ENCODE results near the gene HLCS.

DNA sequence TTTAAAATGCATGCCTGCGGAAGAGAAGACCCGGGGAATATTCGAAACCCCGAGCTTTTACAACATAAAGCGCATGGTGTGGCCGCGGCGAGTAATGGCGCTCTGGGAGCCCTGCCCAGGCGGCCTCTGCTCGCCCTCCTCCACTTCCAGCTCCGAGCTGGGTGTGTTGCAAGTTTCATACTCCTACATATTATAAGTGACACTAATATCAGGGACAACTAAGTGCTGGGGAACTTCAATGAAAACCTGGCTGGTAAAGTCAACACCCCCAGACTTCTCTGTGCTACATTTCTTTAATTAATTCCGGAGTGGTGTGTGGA lies 255.8 kb downstream of the HLCS start:
- TF ChIP-seq, protein P1, sequence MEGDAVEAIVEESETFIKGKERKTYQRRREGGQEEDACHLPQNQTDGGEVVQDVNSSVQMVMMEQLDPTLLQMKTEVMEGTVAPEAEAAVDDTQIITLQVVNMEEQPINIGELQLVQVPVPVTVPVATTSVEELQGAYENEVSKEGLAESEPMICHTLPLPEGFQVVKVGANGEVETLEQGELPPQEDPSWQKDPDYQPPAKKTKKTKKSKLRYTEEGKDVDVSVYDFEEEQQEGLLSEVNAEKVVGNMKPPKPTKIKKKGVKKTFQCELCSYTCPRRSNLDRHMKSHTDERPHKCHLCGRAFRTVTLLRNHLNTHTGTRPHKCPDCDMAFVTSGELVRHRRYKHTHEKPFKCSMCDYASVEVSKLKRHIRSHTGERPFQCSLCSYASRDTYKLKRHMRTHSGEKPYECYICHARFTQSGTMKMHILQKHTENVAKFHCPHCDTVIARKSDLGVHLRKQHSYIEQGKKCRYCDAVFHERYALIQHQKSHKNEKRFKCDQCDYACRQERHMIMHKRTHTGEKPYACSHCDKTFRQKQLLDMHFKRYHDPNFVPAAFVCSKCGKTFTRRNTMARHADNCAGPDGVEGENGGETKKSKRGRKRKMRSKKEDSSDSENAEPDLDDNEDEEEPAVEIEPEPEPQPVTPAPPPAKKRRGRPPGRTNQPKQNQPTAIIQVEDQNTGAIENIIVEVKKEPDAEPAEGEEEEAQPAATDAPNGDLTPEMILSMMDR (IDR thresholded peaks at IDR 0.05): no peak
- no peak for TF ChIP-seq POLR2AphosphoS5 (IDR thresholded peaks at IDR 0.05)

All from sigmoid colon (tissue), 4 donors.